ENCODE data around the gene INKA2. TPM values are rescaled to one million over a fixed set of nuclear protein-coding genes. Genes with fewer than 3 reads are reported as not detected.

Gene INKA2
- total and polyA plus RNA-seq, 10 of the 15 experiments (the other 5 are each of a cell fraction or from before 2014, with no cell fraction given) = 0.38 to 5.1 (median 1.3) TPM; not detected in 1

GRCh38 chr1:111779546-111779945 is 40.4 kb upstream of the INKA2 start:
- intact Hi-C loops (cut with micrococcal nuclease; ENCODE audit: unreplicated experiment) (no loop called here), in situ Hi-C loops (cut with MboI) (no loop called here)
- FAIRE-seq (no peak), DNase-seq (ENCODE audit: low read depth, low spot score) (no peak), ATAC-seq (no peak)
- Histone ChIP-seq H3K9me3 (replicated peaks; ENCODE audit: control insufficient read depth, insufficient read depth, low read length) (no peaks in the 10 kb centered on the region), H3K79me2 (ENCODE audit: control insufficient read depth, insufficient read depth, low read length) (no peaks in the 10 kb centered on the region), H3K4me1 (ENCODE audit: control insufficient read depth, insufficient read depth, low read length) (no peaks in the 10 kb centered on the region), H3K36me3 (ENCODE audit: control insufficient read depth in 2 of 2, insufficient read depth in 2 of 2, low read length in 1 of 2) (no peaks in the 10 kb centered on the region), H3K4me3 (no peak overlapping the region), H3K27ac (ENCODE audit: control insufficient read depth, insufficient read depth) (no peak overlapping the region), H3K27me3 (replicated peaks in 1 of 2; ENCODE audit: control insufficient read depth in 2 of 2, insufficient read depth in 2 of 2, low read length in 1 of 2) (no peaks in the 10 kb centered on the region; a peak in 1 of 4 replicates), H3K9ac (ENCODE audit: control insufficient read depth, insufficient read depth, low read length) (no peak overlapping the region), H2AFZ (ENCODE audit: control insufficient read depth, low read depth, low read length) (no peak overlapping the region), H4K20me1 (ENCODE audit: control insufficient read depth, insufficient read depth) (no peaks in the 10 kb centered on the region), H3K4me2 (ENCODE audit: control insufficient read depth, insufficient read depth) (no peak overlapping the region)
- TF ChIP-seq WRNIP1 (IDR thresholded peaks at IDR 0.05; ENCODE audit: borderline replicate concordance, low read depth, low read length) = no peak
- TF ChIP-seq ZNF384 (IDR thresholded peaks at IDR 0.05; ENCODE audit: borderline replicate concordance, low read depth, low read length) = no peak
- TF ChIP-seq, protein P1, sequence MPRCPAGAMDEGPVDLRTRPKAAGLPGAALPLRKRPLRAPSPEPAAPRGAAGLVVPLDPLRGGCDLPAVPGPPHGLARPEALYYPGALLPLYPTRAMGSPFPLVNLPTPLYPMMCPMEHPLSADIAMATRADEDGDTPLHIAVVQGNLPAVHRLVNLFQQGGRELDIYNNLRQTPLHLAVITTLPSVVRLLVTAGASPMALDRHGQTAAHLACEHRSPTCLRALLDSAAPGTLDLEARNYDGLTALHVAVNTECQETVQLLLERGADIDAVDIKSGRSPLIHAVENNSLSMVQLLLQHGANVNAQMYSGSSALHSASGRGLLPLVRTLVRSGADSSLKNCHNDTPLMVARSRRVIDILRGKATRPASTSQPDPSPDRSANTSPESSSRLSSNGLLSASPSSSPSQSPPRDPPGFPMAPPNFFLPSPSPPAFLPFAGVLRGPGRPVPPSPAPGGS (IDR thresholded peaks at IDR 0.05; ENCODE audit: borderline replicate concordance, insufficient read depth, low read depth, low read length, poor library complexity, severe bottlenecking) = no peak
- no peak for TF ChIP-seq EED (IDR thresholded peaks at IDR 0.05; ENCODE audit: low read depth)
- BruUV-seq (replicated peaks) = no TSS peak
- 33% methylated on average over 2 of the region's 2 CpGs for WGBS (ENCODE audit: insufficient coverage, insufficient replicate concordance, low lambda C conversion rate, missing lambda C conversion rate)
- ChIA-PET SMC1A (ENCODE audit: uncharacterized antibody, unreplicated experiment) (no interaction called here), CTCF (no interaction called here), RAD21 (ENCODE audit: unreplicated experiment) (no interaction called here), POLR2A (no interaction called here)

DNA sequence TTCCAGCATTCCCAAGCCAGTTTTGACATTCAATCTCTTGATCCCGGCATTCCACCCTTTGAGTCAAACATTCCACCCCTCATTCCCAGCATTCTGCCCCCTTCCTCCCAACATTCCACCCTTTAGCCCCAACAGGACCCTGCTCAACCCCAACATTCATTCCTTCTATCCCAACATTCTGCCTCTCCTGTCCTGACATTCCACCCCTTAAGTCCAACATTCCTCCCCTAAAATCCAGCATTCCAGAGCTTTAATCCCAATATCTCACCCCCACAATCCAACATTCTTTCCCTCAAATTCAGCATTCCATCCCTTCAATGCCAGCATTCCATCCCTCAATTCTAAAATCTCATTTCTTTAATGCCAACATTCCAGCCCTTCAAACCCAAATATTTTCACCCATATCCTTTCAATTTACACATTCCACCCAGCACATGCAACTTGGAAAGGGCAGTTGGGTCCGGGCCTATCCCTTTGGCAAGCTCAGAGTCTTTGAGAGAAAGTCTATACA is 39.4 kb upstream of the INKA2 start:
- TF ChIP-seq ZNF274 (IDR thresholded peaks at IDR 0.05; ENCODE audit: insufficient read depth, insufficient read length) = no peak
- TF ChIP-seq LARP7 (IDR thresholded peaks at IDR 0.05) = no peak
- TF ChIP-seq RBBP5 (conservative IDR thresholded peaks at IDR 0.05) = no peak
- TF ChIP-seq ATF2 (IDR thresholded peaks at IDR 0.05; ENCODE audit: low read length) = no peak
- ChIA-PET SMC1A (ENCODE audit: uncharacterized antibody, unreplicated experiment) (no interaction called here), POLR2A (no interaction called here), RAD21 (ENCODE audit: unreplicated experiment) (no interaction called here), CTCF (interaction anchor here (1.1 to 1.4 kb wide), 2 partner anchors 9 to 64 kb away, joined by 3 read pairs; no protein-coding TSS in a partner anchor)
- FAIRE-seq (no peak), ATAC-seq (no peak), DNase-seq (ENCODE audit: low read depth, low spot score) (no peak)
- no peaks in the 10 kb centered on the region for H3K9me3 ChIP-seq (replicated peaks; ENCODE audit: control insufficient read depth, insufficient read depth, low read length)
- no peak overlapping the region for H2AFZ ChIP-seq (ENCODE audit: control insufficient read depth, low read depth, low read length)
- intact Hi-C loops (cut with micrococcal nuclease; ENCODE audit: unreplicated experiment) (no loop called here), in situ Hi-C loops (cut with MboI) (no loop called here)
- H3K9ac ChIP-seq (ENCODE audit: control insufficient read depth, insufficient read depth, low read length) = no peak overlapping the region
- no peak overlapping the region for H3K27ac ChIP-seq (ENCODE audit: control insufficient read depth, insufficient read depth)
- no peaks in the 10 kb centered on the region for H3K79me2 ChIP-seq (ENCODE audit: control insufficient read depth, insufficient read depth, low read length)
- H3K27me3 ChIP-seq (replicated peaks in 1 of 2; ENCODE audit: control insufficient read depth in 2 of 2, insufficient read depth in 2 of 2, low read length in 1 of 2) = no peaks in the 10 kb centered on the region; a peak in 1 of 4 replicates
- no TSS peak for BruUV-seq (replicated peaks)
- no peaks in the 10 kb centered on the region for H3K4me1 ChIP-seq (ENCODE audit: control insufficient read depth, insufficient read depth, low read length)
- H3K4me3 ChIP-seq = no peak overlapping the region
- WGBS (ENCODE audit: insufficient coverage, insufficient replicate concordance, low lambda C conversion rate, missing lambda C conversion rate) = 12% methylated on average over 2 of the region's 2 CpGs
- no peaks in the 10 kb centered on the region for H4K20me1 ChIP-seq (ENCODE audit: control insufficient read depth, insufficient read depth)
- H3K36me3 ChIP-seq (ENCODE audit: control insufficient read depth in 2 of 2, insufficient read depth in 2 of 2, low read length in 1 of 2) = no peaks in the 10 kb centered on the region
- no peak overlapping the region for H3K4me2 ChIP-seq (ENCODE audit: control insufficient read depth, insufficient read depth)
